Ramos (cell line): Measurements from ENCODE around the gene DNTTIP2.
"Not testable (repeated sequence)": the region's sequence is repeated elsewhere in the genome, so short reads cannot be mapped to it uniquely, and the experiment has no call there.

Source experiments
- in situ Hi-C: fragments of 300-500 bp; cut with MboI; formaldehyde crosslinking; loops from one replicate; pipeline ENCODE4 v1.14.3; 2022; ENCODE audit warnings: low sequenced_read_pairs; ENCODE audit not compliant: unreplicated experiment

DNTTIP2 gene, protein sequence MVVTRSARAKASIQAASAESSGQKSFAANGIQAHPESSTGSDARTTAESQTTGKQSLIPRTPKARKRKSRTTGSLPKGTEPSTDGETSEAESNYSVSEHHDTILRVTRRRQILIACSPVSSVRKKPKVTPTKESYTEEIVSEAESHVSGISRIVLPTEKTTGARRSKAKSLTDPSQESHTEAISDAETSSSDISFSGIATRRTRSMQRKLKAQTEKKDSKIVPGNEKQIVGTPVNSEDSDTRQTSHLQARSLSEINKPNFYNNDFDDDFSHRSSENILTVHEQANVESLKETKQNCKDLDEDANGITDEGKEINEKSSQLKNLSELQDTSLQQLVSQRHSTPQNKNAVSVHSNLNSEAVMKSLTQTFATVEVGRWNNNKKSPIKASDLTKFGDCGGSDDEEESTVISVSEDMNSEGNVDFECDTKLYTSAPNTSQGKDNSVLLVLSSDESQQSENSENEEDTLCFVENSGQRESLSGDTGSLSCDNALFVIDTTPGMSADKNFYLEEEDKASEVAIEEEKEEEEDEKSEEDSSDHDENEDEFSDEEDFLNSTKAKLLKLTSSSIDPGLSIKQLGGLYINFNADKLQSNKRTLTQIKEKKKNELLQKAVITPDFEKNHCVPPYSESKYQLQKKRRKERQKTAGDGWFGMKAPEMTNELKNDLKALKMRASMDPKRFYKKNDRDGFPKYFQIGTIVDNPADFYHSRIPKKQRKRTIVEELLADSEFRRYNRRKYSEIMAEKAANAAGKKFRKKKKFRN

GRCh38 chr1:93878889-93879586 lies at the start of gene DNTTIP2:
Gene DNTTIP2 (minus strand): TSS chr1:93879206. CDS start chr1:93879148, 58 bp downstream.
- in situ Hi-C loops, result no loop called here

- in situ Hi-C loops, result no loop called here
Measured at GRCh38 chr1:93925206-93925605, 46.2 kb upstream of the DNTTIP2 start.

DNA sequence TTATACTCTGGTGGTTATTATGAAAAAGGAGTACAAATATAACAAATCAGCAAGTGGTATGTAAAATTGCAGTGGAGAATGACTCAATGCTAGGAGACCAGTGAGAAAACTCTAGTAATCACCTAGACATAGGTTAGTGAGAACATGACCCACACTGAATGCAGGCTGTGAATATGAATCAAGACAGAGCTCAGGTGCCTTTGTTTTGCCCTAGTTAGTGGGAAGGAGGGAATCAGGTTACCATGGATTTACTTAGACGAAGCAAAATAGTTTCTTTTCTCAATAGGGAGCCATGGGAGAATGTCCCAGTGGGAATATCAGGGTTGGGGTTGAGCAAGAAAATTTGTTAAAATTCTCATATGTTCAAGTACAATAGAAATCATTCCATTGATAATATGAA lies 40.8 kb upstream of the DNTTIP2 start:
- in situ Hi-C loops, result no loop called here

GRCh38 chr1:93917302-93917701 lies 38.3 kb upstream of the DNTTIP2 start:
- in situ Hi-C loops, result no loop called here

- in situ Hi-C loops, result not testable (repeated sequence)
Measured at GRCh38 chr1:93910880-93911279, 31.9 kb upstream of the DNTTIP2 start.

GRCh38 chr1:93910305-93910704 lies 31.3 kb upstream of the DNTTIP2 start:
- in situ Hi-C loops, result no loop called here

DNA sequence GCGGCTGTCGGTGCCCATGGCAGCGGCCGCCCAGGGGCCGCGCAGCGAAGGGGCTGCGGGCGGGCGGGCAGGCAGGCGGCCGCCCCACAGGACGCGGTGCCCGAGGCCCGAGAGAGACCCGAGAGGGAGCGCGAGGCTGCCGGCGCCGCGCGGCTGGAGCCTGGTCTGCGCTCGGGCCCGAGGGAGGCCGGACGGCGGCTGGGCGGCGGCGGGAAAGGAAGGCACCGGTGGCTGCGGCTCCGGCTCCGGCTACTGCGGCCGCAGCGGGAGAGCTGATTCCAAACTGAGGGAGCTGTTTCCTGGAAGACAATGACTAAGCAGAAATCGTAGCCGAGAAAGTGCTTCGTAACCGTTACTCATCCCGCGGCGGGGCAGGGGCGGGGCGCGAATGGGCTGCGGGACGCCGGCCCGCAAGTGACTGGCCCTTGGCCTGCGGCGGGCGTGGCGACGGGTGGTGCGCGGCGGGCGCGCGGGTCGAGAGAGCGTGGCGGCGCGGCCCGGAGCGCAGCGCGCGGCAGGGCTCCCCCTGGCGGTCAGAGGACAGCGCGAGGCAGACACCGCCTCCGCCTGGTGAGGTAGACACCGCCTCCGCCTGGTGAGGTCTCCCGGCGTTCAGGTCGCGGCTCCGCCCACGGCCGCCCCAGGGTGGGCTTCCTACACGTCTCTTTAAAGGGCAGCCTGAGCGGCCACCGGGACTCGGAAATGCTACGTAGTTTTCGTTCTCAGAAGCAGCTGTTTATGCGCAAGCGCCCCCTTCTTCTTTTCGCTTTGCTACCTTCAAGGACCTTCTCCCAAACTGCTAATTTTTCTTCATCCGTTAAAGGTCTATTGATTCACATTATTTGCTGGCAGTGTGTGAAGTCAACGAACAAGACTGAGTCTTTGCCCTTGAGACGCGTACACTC lies 30.4 kb upstream of the DNTTIP2 start, which contains the start of gene GCLM:
Gene GCLM (minus strand): TSS at position 285 of the 905 bp plus-strand sequence. CDS start 267 bp downstream, at position 18.
- in situ Hi-C loops, result no loop called here

- in situ Hi-C loops, result no loop called here
Measured at GRCh38 chr1:93908394-93909145, 29.6 kb upstream of the DNTTIP2 start.

- in situ Hi-C loops, result no loop called here
Measured at GRCh38 chr1:93907718-93908117, 28.7 kb upstream of the DNTTIP2 start.

DNA sequence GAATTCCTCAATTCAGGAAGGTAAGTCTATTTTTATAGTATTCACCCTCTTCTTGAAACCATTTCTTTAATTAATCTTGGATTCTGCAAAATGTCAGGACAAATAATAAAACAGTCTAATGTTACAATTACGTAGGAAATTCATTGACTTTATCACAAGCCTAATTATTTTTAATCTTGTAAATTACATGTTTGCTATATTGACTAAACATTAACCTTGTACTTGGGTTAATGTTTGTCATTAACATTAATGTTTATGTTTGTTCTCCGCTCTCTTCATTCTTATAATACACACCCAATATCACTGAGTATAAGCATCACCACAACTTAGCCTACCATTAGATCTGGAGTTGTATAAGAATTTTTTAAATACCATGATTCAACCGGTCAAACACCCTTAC lies 27.5 kb upstream of the DNTTIP2 start:
- in situ Hi-C loops, result no loop called here

- in situ Hi-C loops, result no loop called here
Measured at GRCh38 chr1:93905734-93906133, 26.7 kb upstream of the DNTTIP2 start.

DNA sequence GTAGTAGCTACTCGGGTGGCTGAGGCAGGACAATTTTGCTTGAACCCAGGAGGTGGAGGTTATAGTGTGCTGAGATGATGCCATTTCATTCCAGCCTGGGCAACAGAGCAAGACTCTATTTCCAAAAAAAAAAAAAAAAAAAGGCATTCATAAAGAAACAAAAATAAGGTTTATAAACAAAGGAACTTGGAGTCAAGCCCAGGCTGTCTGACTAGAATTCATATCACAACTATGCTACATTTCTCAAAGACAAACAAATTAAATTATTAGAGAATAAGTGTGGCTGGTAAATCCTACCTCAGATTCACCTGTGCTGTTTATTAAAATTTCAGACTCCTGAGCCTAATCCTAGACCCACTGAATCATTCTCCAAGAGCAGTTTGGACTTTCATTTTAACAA lies 26.0 kb upstream of the DNTTIP2 start:
- in situ Hi-C loops, result no loop called here

GRCh38 chr1:93904228-93904627 lies 25.2 kb upstream of the DNTTIP2 start:
- in situ Hi-C loops, result no loop called here

DNA sequence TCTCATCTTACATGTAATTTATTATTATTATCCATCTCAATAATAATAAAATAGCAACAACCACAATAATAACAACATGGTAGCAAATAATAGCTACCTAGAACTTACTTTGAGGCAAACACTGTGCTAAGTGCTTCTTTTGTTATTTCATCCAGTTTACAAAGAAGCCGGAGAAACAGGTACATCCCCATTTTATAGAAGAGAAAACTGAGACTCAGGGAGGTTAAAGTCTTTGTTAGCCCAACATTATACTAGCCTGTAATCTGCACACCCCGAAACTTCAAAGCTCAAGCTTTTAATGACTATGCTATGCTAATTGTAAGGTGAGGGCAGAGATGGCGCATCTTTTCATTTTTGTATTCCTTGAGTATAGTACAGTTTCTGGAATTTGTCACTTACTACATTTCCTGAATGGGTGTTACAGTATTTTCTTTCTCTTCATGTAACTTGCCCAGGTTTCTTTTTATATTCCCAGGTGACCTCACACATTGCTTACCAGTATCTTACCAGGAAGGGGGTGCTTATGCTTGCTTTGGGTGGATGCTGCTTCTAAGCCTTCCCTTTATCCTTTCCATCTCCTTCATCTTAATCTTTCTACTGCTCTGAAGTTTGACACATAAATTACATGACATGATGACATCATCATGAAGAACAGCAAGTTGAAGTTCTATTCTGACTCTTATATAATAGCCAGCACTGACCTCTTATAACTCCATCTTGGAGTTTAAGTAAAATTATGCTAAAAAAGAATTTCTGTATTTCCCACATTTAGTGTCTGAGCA lies 21.9 kb upstream of the DNTTIP2 start:
- in situ Hi-C loops, result no loop called here

DNA sequence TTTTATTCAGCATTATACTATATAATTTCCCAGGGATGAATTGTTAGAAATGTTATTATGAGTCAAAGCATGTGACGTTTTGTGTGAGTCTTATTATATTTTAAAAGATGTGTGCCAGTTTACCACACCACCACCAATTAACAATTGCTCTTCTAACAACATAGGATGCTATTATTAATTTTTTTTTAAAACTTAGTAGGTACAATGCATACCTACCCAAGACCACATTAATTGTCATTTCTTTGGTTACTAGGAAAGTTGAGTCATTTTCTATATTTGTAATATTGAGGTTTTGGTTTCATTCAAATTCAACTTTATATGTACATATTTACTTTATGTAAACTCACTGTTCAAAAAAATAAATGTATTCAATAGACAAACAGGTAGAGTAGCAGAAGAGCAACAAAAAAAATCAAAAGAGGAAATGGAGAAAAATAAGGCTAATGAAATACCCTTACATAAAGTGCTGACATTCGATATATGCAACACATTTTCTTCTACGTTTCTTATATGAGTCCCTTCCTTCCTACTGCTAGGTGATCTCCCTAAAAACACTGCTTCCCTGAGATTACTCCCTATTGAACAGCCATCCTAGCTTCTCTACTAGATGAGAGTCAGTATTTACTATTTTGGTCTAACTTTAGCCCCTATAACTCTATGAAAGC lies 20.7 kb upstream of the DNTTIP2 start:
- in situ Hi-C loops, result no loop called here

GRCh38 chr1:93888900-93889299 lies 9.9 kb upstream of the DNTTIP2 start:
- in situ Hi-C loops, result no loop called here

DNA sequence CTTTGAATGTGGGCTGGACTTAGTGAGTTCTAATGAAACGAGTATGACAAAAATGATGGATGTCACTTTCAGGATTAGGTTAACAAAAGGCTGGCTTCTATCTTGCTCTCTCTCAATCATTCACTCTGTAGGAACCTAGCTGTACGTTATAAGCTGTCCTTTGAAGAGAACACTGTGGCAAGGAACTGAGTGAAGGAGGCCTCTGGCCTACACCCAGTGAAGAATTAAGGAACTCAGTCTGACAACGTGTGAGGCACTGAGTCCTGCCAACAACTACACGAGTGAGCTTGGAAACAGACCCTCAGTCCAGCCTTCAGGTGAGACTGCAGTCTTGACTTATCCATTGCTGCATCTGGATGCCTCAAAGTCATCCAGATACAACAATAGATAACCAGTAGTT lies 3.3 kb upstream of the DNTTIP2 start:
- in situ Hi-C loops, result no loop called here

DNA sequence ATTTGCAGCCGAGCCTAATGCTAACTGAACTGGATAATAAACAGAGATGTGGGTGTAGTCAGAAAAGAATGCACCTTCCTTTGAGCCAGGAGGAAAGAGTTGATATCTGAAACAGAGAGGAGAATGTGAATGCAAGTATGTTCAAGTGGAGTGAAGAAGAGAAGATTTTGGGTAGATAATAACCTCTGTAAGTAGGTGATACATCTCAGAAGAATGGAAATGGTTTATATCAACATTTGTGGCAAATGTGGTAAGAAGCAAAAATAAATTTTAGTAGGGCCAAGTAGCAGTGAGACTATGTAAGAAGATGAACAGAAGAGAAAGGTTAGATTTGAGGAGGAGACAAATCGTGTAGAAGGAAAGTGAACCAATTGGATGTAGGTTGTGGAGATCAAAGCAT lies 1.7 kb upstream of the DNTTIP2 start:
- in situ Hi-C loops, result no loop called here
